Trophoblast cell (in vitro differentiated cells and primary cell): ENCODE data around the gene LTN1.

Experiments
- DNase-seq, 2 donors: peaks; one replicate each; pipeline ENCODE4 v3.0.0-alpha.2; 2016
- H2AFZ ChIP-seq: 2 replicates; pipeline ENCODE4 v1.6.1; 2013; ENCODE audit warnings: low read length, moderate library complexity, mild to moderate bottlenecking; ENCODE audit not compliant: insufficient read depth, poor library complexity
- H2AK5ac ChIP-seq: 2 replicates; pipeline ENCODE4 v1.6.1; 2013; ENCODE audit warnings: mild to moderate bottlenecking, low read length
- H2BK120ac ChIP-seq: 2 replicates; pipeline ENCODE4 v1.6.1; 2013; ENCODE audit warnings: low read length, mild to moderate bottlenecking, moderate library complexity; ENCODE audit not compliant: insufficient read depth, poor library complexity
- H2BK12ac ChIP-seq: 2 replicates; pipeline ENCODE4 v1.6.1; 2013; ENCODE audit warnings: mild to moderate bottlenecking, low read length, moderate library complexity
- H2BK5ac ChIP-seq: 2 replicates; pipeline ENCODE4 v1.6.1; 2013; ENCODE audit warnings: low read length, low read depth, moderate library complexity, mild to moderate bottlenecking; ENCODE audit not compliant: poor library complexity
- H3K14ac ChIP-seq: 2 replicates; pipeline ENCODE4 v1.6.1; 2013; ENCODE audit warnings: mild to moderate bottlenecking, low read length
- H3K18ac ChIP-seq: 2 replicates; pipeline ENCODE4 v1.6.1; 2013; ENCODE audit warnings: mild to moderate bottlenecking, low read length
- H3K23ac ChIP-seq: 2 replicates; pipeline ENCODE4 v1.6.1; 2013; ENCODE audit warnings: low read length
- H3K27ac ChIP-seq: 2 replicates; pipeline ENCODE4 v1.5.1; 2013; ENCODE audit warnings: low read depth, mild to moderate bottlenecking, inconsistent platforms, low read length, moderate library complexity
- H3K27me3 ChIP-seq: 2 replicates; pipeline ENCODE4 v1.6.1; 2013; ENCODE audit warnings: inconsistent platforms, mild to moderate bottlenecking, low read length, moderate library complexity; ENCODE audit not compliant: insufficient read depth
- H3K36me3 ChIP-seq, 2 experiments: 1 replicate in 1 of 2; 2 replicates in 1 of 2; pipeline ENCODE4 v1.6.1; 2013; ENCODE audit warnings: low read length in 2 of 2, mild to moderate bottlenecking in 2 of 2, moderate library complexity in 1 of 2; ENCODE audit not compliant: insufficient read depth in 2 of 2, control insufficient read depth in 1 of 2
- H3K4ac ChIP-seq: 2 replicates; pipeline ENCODE4 v1.6.1; 2013; ENCODE audit warnings: low read depth, mild to moderate bottlenecking, low read length, moderate library complexity
- H3K4me1 ChIP-seq, 2 experiments: 1 replicate in 1 of 2; 2 replicates in 1 of 2; pipeline ENCODE4 v1.6.1; 2013; ENCODE audit warnings: low read length in 2 of 2, mild to moderate bottlenecking in 2 of 2, moderate library complexity in 1 of 2; ENCODE audit not compliant: insufficient read depth in 2 of 2, control insufficient read depth in 1 of 2
- H3K4me2 ChIP-seq: 2 replicates; pipeline ENCODE4 v1.6.1; 2013; ENCODE audit warnings: inconsistent platforms, mild to moderate bottlenecking, low read length, moderate library complexity
- H3K4me3 ChIP-seq: 2 replicates; pipeline ENCODE4 v1.5.1; 2013; ENCODE audit warnings: mild to moderate bottlenecking, low read depth, low read length, inconsistent platforms
- H3K79me1 ChIP-seq: one replicate; pipeline ENCODE4 v1.6.1; 2013; ENCODE audit warnings: low read length
- H3K79me2 ChIP-seq: 2 replicates; pipeline ENCODE4 v1.6.1; 2013; ENCODE audit warnings: low read length, mild to moderate bottlenecking; ENCODE audit not compliant: control insufficient read depth, insufficient read depth, poor library complexity
- H3K9ac ChIP-seq: 2 replicates; pipeline ENCODE4 v1.6.1; 2013; ENCODE audit warnings: mild to moderate bottlenecking, low read length
- H3K9me3 ChIP-seq: 2 replicates; pipeline ENCODE4 v1.6.1; 2013; ENCODE audit warnings: low read depth, mild to moderate bottlenecking, control low read depth, inconsistent platforms, low read length; ENCODE audit not compliant: insufficient read depth
- H4K12ac ChIP-seq: 2 replicates; pipeline ENCODE4 v1.6.1; 2013; ENCODE audit warnings: low read depth, mild to moderate bottlenecking, low read length, moderate library complexity
- H4K8ac ChIP-seq: 2 replicates; pipeline ENCODE4 v1.6.1; 2013; ENCODE audit warnings: low read depth, mild to moderate bottlenecking, low read length, moderate library complexity
- H4K91ac ChIP-seq: one replicate; pipeline ENCODE4 v1.6.1; 2013; ENCODE audit warnings: low read depth, mild to moderate bottlenecking, low read length, moderate library complexity
- WGBS: extraction: QIAGEN DNeasy Blood & Tissue Kit; methylation state at CpG from one replicate; pipeline ENCODE4 v1.1.7; 2013; ENCODE audit warnings: missing lambda C conversion rate; ENCODE audit not compliant: insufficient read length, insufficient coverage; ENCODE audit errors: extremely low coverage; 5-methylcytosine and 5-hydroxymethylcytosine counted together

LTN1 gene

GRCh38 chr21:28944296-28944695, 48.4 kb downstream of the LTN1 start:
- Histone ChIP-seq H2BK5ac (no peak overlapping the region), H4K8ac (no peak overlapping the region), H3K79me2 (no peaks in the 10 kb centered on the region), H3K9me3 (no peaks in the 10 kb centered on the region), H3K36me3 (peaks cover 6 to 8% of the 10 kb centered on the region in 2 experiments), H2AFZ (no peak overlapping the region), H4K12ac (no peak overlapping the region), H3K4me1 (no peaks in the 10 kb centered on the region), H2BK12ac (no peak overlapping the region), H2AK5ac (no peak overlapping the region), H3K4ac (no peak overlapping the region), H3K27ac (no peak overlapping the region), H4K91ac (no peak overlapping the region), H3K4me3 (no peak overlapping the region), H3K4me2 (no peak overlapping the region), H3K27me3 (no peaks in the 10 kb centered on the region), H3K23ac (no peak overlapping the region), H3K14ac (no peak overlapping the region), H2BK120ac (no peak overlapping the region), H3K79me1 (no peaks in the 10 kb centered on the region), H3K18ac (no peak overlapping the region), H3K9ac (no peak overlapping the region)
- peak; percentile 9 to 64 for DNase-seq

- H2BK120ac ChIP-seq, result no peak overlapping the region
- no peak overlapping the region for H3K18ac ChIP-seq
- DNase-seq, result no peak
- no peak overlapping the region for H3K4me2 ChIP-seq
- no peak overlapping the region for H3K14ac ChIP-seq
- H3K79me2 ChIP-seq, result no peaks in the 10 kb centered on the region
- no peak overlapping the region for H4K12ac ChIP-seq
- no peak overlapping the region for H3K23ac ChIP-seq
- H3K4ac ChIP-seq, result no peak overlapping the region
- no peaks in the 10 kb centered on the region for H3K4me1 ChIP-seq
- H3K9ac ChIP-seq, result no peak overlapping the region
- H4K8ac ChIP-seq, result no peak overlapping the region
- no peak overlapping the region for H4K91ac ChIP-seq
- peaks cover 6 to 8% of the 10 kb centered on the region in 2 experiments for H3K36me3 ChIP-seq
- WGBS, result no CpG with 5 or more reads among the region's 2 CpGs
- no peak overlapping the region for H2BK5ac ChIP-seq
- H3K27ac ChIP-seq, result no peak overlapping the region
- H3K9me3 ChIP-seq, result no peaks in the 10 kb centered on the region
- no peak overlapping the region for H2AFZ ChIP-seq
- no peaks in the 10 kb centered on the region for H3K27me3 ChIP-seq
- H2BK12ac ChIP-seq, result no peak overlapping the region
- no peak overlapping the region for H3K4me3 ChIP-seq
- no peaks in the 10 kb centered on the region for H3K79me1 ChIP-seq
- H2AK5ac ChIP-seq, result no peak overlapping the region
These were observed 49.0 kb downstream of the LTN1 start for GRCh38 chr21:28943631-28944030.

GRCh38 chr21:28938726-28939125, 54.0 kb downstream of the LTN1 start:
- Histone ChIP-seq H3K4me1 (no peaks in the 10 kb centered on the region), H3K9ac (no peak overlapping the region), H4K12ac (no peak overlapping the region), H3K36me3 (peaks cover 6 to 9% of the 10 kb centered on the region in 2 experiments), H3K27ac (no peak overlapping the region), H3K4me3 (no peak overlapping the region), H2BK120ac (no peak overlapping the region), H3K79me2 (no peaks in the 10 kb centered on the region), H4K91ac (no peak overlapping the region), H3K23ac (no peak overlapping the region), H2BK12ac (no peak overlapping the region), H3K27me3 (no peaks in the 10 kb centered on the region), H3K18ac (no peak overlapping the region), H2AK5ac (no peak overlapping the region), H3K79me1 (no peaks in the 10 kb centered on the region), H4K8ac (no peak overlapping the region), H3K4me2 (no peak overlapping the region), H2BK5ac (no peak overlapping the region), H3K9me3 (no peaks in the 10 kb centered on the region), H2AFZ (no peak overlapping the region), H3K4ac (no peak overlapping the region), H3K14ac (no peak overlapping the region)
- no CpG with 5 or more reads among the region's 2 CpGs for WGBS
- DNase-seq, result no peak

- no peak overlapping the region for H4K8ac ChIP-seq
- no peak overlapping the region for H3K4ac ChIP-seq
- no peak overlapping the region for H3K4me3 ChIP-seq
- H2BK120ac ChIP-seq, result no peak overlapping the region
- H3K36me3 ChIP-seq, result peaks cover 6 to 9% of the 10 kb centered on the region in 2 experiments
- no CpG with 5 or more reads among the region's 2 CpGs for WGBS
- no peak overlapping the region for H4K12ac ChIP-seq
- no peak overlapping the region for H2AFZ ChIP-seq
- no peaks in the 10 kb centered on the region for H3K79me2 ChIP-seq
- no peaks in the 10 kb centered on the region for H3K27me3 ChIP-seq
- H2BK12ac ChIP-seq, result no peak overlapping the region
- H3K23ac ChIP-seq, result no peak overlapping the region
- no peaks in the 10 kb centered on the region for H3K79me1 ChIP-seq
- no peak overlapping the region for H3K18ac ChIP-seq
- no peak overlapping the region for H2BK5ac ChIP-seq
- no peak overlapping the region for H3K27ac ChIP-seq
- no peak overlapping the region for H3K14ac ChIP-seq
- H3K4me2 ChIP-seq, result no peak overlapping the region
- no peaks in the 10 kb centered on the region for H3K9me3 ChIP-seq
- H4K91ac ChIP-seq, result no peak overlapping the region
- H2AK5ac ChIP-seq, result no peak overlapping the region
- no peak for DNase-seq
- H3K4me1 ChIP-seq, result no peaks in the 10 kb centered on the region
- no peak overlapping the region for H3K9ac ChIP-seq
These were observed 54.9 kb downstream of the LTN1 start for GRCh38 chr21:28937737-28938136.
